NK-92 treated with Interleukin-12 subunit alpha and Interleukin-12 subunit beta, amount 100 ng/mL, for 24 hours (cell line): ENCODE data around the gene DOCK4.

ENCODE experiments used
- DNase-seq: peaks from one replicate; lab custom pipeline; 2025; lab: John Stamatoyannopoulos, UW

DOCK4 gene

DNA sequence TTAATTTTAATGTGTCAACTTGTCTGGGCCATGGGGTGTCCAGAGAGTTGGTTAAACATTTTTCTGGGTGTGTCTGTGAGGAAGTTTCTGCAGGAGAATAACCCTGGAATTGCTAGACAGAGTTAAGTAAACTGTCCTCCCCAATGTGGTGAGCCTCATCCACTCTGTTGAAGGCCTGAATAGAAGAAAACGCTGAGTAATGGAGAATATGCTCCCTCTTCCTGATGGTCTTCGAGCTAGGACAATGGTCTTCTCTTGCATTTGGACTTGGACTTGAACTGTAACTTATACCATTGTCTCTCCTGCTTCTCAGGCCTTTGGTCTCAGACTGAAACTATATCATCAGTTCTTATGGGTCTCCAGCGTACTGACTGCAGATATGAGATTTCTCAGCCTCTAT is 347.9 kb downstream of the DOCK4 start:
- DNase-seq: no peak

DNA sequence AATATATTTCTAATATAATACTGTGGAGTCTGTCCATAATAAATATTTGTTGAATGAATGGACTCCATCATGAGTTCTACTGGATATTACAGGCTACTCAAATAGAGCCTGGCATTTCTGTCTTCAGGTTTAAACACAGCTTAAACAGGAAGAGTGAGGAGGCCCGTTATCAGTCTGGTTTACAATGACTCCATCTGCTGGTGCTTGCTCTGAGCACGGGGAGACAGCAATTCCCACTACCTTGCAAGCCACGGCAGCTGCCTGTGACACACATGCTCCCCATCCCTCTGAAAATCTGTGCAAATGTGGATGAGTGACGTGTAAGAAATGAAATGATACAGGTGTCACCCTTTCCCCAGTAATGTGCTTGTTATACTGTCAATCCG is 350.4 kb downstream of the DOCK4 start:
- DNase-seq: no peak

DNA sequence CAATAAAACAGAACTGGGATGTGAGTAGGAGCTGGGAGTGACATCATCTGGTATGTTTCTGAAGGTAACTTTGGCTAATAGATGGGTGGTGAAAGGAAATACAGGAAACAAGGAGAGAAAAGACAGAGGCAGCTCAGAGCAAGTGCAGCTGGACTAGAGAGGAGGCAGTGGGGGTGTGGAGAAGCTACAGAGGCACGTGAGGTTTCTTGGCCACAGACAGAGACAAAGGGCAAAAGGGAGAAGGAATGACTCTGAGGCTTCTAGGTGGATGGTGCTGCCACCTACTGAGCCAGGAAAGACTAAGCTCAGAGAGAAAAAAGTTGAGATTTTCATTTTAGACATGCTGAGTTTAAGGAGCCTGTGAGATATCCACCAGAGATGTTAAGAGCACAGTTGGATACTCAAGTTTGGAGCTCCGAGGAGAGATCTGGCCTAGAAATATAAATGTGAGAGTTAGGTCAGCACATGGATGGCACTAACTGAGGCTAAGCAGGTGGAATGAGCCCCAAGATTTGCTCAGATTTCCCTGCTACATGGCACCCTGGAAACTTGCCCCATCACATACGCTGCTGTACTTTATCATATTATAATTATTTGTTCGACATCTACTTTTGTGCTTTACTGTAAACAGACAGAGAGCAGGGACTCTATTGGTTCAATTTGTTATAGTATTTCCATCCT is 350.9 kb downstream of the DOCK4 start:
- DNase-seq: no peak

DNA sequence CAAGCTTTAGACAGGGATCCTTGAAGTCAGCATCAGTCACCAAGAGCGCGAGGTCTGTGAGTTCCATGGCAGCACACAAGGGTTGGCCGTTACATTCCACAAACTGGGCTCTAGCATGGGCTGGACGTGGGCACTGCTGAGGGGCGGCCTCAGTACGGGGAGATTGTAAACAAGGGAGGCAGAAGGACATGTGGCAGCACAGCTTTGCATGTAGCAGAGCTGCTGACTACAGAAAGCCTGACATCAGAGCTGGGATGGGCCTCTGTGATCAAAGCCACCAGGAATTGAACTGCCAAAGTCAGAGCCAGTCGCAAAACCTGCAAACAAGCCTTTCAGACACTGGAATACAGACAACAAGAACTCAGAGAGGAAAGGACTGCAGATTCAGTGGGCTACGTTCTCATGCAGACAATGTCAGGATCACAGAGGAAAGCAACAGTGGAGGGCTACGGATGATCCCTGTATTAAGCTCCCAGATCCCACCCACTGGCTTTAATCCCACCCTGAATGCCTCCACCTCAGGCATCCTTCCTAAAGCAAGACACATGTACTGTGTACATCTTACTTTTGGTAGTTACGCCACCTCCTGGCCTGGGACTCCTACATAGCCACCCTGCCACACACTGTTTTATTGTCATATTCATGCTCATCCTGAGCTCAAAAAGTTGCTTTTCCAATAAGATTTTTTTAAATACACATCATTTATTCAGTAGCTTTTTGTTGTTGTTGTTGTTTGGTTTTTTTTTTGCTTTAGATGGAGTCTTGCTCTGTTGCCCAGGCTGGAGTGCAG is 352.8 kb downstream of the DOCK4 start:
- DNase-seq: no peak

DNA sequence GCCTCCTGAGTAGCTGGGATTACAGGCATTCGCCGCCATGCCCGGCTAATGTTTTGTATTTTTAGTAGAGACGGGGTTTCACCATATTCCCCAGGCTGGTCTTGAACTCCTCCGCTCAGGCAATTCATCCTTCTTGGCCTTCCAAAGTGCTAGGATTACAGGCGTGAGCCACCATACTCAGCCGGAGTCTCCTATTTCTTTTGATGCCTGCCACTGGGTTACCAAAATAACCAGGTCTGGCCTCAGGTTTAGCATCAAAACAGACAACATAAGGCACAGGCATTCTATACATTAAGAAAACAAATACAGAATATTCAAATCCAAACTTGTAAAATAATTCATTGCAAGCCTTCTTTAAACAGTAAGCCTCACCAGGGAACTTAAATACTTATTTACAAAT is 354.1 kb downstream of the DOCK4 start:
- DNase-seq: no peak

DNA sequence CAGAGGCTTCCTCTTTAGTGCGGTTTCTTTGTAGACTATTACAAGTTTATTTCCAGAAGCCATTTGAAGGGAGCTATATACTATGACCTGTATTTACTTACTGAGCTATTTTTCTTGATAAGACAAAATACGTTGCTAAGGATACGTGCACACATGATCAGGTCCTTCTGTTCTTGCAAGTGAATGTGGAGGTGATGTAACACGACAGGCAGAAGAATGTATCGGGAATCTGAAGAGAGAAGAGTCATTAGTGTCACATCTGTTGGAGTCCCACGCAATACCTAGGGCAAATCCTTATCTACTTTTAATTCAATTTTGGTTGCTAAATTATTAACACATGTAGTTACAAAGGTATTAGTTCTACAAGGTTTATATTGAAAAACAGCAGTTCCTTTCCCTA is 359.3 kb downstream of the DOCK4 start:
- DNase-seq: no peak

DNA sequence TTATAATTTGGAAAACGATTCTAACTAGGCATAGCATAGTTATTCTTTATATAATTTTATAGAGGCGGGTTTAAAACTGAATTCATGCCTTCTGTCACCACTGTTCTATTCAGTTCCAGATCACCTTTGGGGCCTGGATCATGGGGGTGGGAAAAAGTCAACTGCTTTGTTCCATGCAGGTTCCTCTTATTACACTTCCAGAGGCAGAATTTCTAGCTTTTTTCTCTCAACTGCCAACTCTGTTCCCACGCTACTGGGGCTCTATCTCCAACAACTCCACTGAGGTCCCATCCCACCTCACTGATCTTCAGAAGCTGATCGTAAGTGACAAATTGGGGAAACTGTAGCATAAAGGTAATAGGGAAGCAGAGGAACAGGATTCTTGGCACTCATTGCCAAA is 360.3 kb downstream of the DOCK4 start:
- no peak for DNase-seq

DNA sequence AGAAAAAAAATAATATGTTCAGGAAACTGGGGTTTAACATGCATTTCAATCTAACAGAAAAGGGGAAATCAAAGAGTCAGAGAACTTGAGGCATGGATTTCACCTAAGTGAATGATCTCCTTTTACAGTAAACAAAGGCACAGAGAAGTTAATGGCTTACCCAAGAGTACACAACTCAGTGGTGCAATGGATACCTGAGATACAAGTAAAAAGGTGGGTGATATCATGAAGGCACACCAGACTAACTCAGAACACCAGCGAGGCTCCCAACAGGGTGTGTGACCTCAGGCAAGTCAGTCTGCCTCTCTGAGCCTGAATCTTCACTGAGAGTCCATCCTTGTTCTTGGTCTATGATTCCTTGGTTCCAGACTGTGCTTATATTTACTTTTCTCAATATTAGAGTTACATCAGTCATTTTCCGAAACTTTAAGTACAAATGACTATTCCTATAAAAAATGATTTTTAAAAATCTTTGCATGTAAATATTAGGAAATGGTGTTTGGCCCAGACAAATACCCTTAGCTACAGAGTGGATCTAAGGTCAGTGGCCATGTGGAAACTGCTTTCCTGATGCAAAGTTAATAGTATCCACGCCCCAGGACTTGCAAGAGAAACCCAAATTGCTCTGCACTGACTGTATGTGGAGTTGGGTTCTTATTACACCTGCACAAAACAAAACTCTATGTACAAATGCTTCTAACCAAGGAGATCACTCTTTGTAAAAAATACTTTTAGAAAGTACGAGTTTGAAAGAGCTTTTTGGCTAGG is 361.1 kb downstream of the DOCK4 start:
- DNase-seq: no peak

DNA sequence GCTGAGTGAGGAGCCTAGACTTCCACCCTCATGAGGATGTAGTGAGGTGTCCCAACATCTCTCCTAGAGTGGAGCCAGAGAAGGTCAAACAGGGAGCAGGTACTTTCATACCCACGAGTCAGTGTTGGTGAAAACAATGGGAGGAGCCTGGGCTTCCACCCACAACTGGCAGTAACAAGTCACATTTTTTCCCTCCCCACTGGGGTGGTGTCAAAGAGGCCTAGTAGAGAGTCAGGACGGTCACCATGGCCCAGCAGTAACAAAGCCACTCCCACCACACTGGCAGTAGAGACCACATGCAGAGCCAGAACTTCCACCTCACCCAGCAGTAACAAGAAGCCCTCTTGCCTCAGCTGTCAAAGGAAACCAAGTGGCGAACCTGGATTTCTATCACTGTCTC is 363.7 kb downstream of the DOCK4 start:
- DNase-seq: no peak

DNA sequence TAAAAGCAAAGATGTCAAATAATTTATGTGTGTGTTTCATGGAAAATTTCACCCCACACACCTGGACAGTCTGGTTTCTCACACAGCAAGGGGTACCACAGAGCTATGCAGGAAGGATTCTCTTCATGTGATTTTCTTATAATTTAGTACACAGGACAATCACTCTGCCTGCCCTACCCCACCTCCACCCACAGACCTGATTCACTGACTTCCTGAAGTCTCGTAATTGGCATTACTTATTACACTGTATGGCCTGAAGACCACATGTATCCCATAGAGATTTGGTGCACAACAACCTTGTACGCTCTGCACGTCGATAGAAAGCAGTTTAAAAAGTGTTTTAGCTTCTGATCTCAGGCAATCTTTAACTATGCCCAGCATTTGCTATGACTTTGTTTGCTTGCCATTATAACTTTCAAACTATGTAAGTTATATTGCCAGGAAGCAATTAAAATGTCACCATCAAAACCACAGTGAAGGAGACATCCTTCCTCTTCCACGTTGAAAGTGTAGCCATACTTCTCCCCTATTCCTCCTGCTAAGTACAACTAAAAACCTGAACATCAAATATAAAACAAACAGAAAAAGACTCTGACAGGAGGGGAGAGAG is 364.5 kb downstream of the DOCK4 start:
- DNase-seq: no peak

DNA sequence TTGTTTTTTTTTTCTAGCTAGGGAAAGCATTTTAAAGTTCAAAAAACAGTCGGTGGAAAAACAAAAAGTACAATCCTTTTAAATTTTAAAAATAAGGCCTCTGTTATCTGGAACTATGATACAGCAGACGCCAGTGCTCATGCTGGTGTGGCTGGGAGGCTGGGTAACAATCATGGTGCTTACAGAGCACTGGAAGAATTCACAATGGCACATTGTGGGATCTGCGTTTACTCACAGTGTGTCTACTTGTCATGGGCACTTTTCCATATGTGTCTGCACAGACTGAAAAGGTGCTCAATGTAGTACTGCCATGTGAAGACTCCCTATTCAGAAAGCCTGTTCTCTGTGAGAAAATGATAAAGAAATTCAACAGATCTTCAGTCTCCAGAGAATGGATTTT is 365.7 kb downstream of the DOCK4 start:
- no peak for DNase-seq

DNA sequence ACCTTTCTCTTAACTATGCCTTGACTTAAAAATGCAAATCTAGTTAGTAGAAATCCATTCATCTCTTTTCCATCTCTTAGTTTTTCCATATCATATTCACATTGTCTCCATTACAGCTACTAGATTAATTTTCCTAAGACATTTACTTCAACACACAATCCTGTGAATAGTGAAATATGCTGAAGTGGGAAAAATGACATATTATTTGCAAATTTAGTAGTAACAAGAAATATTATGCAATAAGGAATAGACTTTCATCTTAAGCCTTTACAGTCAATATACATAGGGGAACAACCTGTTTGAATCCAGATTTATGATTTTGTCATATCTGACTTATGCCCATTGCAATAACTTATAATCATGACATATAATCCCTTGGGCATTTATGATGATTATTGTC is 366.9 kb downstream of the DOCK4 start:
- DNase-seq: no peak

DNA sequence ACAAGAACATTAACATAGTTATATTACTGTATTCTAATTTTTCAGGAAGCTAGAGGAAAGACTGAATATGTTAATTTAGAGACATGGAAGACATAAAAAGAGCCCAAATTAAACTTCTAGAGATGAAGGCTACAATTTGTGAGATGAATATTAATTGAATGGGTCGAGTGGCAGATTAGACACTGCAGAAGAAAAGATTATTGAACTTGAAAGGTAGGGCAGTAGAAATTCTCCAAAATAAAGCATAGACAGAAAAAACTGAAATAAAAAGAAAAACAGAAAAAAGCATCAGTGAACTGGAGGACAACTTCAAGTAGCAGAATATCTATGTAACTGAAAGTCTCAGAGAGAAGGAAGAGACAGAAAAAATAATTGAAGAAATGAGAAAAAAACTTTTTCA is 369.6 kb downstream of the DOCK4 start:
- no peak for DNase-seq

DNA sequence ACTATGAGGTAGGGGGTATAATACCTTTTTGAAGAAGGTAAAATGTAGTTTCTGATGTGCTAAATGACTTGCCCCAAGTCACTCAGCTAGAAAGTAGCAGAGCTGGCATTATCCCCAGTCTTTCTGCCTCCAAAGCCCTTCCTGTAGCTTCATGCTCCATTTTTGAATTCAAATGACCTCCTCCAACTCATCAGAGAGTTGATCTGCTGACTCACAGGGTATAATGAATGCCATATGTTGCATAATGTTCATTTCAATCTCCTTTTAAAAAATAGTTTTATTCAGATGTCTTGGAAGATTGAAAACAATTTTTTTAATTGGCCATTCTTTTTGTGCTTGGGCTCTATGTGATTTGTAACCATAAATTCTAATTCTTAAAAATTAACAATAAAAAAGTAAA is 371.1 kb downstream of the DOCK4 start:
- no peak for DNase-seq

DNA sequence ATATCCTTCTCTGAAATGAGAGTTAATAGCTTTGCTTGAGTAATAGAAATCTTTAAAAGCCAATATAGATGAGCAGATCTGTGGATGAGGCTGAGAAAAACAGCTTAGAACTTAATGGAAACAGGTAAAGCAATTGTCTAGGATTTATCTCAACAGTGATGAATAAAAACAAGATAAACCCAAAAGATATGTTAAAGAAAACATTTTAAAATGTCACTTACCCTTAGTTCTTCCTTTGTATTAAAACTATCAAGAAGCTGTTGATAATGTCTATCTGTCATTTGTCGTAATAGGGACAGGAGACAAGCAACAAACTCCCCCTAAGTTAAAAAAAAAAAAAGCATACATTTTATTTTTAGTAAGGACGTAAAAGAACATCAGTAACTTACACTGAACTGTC is 371.8 kb downstream of the DOCK4 start:
- no peak for DNase-seq

DNA sequence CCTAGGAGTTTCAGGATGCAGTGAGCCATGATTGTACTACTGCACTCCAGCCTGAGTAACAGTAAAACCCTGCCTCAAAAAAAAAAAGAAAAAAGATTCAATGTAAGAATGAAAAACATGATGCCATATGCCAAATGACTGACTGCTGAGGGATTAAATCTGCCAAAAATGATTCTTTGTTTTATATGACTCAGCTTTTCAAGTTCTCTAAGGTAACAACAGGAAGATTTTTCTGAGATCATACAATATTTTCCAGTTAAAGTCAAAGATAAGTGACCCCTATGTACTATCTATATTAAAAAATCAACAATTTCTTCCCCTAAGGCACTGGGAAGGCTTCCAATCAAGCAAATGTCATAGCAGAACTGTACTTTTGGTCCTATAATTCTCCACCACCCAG is 372.7 kb downstream of the DOCK4 start:
- DNase-seq: no peak

DNA sequence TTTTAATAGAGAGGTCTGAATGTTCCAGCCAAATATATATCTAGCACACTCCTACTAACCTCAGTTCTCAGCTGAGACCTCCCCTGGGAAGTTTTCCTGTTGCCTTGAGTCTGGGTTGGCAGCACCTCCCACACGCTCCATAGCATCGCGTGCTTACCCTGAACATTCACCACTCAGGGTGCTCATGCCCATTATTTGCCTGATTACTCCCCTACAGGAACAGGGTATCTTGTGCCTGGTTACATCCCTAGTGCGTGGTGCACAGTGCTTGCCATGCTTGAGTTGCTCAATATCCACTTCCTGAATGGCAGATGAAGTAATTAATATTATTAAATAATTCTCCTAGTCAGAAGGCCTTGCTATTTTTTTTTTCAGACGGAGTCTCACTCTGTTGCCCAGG is 374.0 kb downstream of the DOCK4 start:
- DNase-seq: no peak

DNA sequence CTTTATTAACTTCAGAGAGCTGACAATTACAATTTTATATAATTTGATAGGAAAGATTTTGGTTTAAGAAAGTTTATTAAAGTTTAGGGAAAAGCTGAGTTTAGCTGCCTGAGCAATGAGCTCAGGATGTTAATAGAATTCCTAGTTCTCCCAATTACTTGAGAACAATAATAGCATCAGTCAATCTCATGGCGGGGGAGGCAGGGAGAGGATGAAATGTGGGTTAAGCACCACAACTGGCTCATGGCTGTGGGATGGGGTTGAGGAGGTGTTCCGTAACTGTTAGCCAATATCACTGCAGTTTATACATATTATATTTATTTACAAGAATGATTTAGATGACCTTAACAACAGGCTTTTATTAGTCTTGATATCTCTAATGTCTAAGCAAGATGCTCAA is 377.0 kb downstream of the DOCK4 start:
- no peak for DNase-seq

DNA sequence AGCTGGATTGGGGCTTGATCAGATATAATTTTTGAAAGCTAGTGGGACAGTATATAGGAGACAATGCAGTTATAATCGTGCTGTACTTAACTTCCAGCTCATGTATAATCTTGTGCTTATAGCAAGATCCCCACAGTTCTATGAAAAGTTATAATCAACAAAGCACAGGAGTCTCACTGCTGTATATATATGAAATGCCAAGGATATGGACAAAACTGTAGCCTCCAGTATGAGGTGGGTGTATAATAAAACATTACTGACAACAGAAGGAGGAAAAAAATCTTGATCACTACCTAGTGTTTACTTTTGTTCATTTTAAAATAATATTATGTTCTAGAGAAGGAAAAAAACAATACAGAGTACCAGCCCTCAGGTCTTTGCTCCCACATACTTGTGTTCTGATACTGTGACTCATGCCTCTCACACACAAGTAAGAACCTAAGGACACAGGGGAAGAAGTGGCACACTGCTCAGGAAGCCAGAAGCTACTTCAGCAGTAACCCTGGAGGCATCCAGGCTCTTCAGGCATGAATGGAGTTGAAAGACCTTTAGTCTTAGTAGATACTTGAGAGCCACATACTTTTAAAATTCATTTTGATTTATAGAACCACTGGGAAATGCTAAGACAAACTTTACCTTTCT is 378.2 kb downstream of the DOCK4 start:
- DNase-seq: no peak

DNA sequence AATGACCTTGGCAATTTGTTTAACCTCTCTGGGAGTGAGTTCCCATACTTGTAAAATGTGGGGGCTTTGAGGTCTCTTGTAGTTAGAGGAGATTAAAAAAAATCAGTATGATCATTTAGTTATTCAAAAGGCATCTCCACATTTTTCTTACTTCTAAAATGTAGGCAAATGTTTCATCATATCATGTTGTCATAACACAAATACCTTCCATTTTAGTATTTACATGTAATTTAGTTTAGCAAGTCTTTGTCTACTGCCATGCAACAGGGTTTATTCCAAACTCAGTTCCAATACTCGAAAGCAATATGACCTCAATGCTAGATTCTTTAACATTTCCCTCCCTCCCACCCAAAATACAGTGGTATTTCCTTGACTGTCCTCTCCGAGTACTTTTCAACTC is 381.2 kb downstream of the DOCK4 start:
- no peak for DNase-seq

DNA sequence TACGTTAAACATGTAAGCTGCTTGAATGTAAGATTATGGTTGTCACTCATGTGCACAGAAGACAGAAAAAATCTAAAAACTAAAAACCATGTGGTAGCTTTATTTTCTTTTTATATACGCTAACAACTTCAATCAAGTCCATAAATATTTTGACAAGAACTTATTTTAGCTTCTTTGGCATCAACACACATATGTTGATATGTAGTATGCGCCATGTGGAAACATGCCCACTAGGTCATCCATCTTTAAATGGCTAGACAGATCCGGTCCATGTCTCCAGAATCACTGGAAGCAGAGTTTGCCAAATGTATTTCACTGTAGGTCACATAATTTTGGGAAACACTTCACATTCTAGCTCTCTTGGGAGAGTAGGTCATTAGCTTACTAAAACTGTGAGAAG is 382.4 kb downstream of the DOCK4 start:
- DNase-seq: no peak

DNA sequence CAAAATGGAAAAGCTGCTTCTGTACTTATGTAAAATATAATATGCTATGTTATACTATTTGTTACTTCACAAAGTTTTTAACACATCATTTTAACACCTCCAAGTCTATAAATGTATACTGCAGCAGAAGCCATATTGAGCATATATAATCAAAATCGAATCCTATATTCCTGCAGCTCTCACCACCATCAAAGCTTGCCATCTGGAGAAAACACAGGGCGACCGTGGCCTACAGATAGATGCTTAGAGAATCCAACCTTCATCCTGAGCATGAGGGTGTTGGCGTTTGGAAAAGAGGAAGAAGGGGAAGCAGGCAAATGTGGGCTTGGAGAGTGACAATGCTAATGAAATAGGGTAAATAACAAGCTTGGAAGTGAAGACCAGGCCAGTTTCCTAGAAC is 385.2 kb downstream of the DOCK4 start:
- no peak for DNase-seq
